C4-2B (cell line): Measurements from ENCODE around the gene TMEM150B.

Experiments used
- H3K27ac ChIP-seq: fragments of 450-650 bp; 2 replicates; pipeline ENCODE4 v1.5.1; 2017
- CTCF ChIP-seq: fragments of 450-650 bp; conservative IDR thresholded peaks from 2 replicates; pipeline ENCODE4 v1.5.1; 2017; ENCODE audit warnings: mild to moderate bottlenecking
- ZFX ChIP-seq: fragments of 450-650 bp; IDR thresholded peaks from 2 replicates; pipeline ENCODE4 v1.6.1; 2017

The TMEM150B gene

GRCh38 chr19:55360902-55361301, 35.8 kb upstream of the TMEM150B start:
- no peak overlapping the region for H3K27ac ChIP-seq
- TF ChIP-seq CTCF (no peak), ZFX (no peak)

- no peak overlapping the region for H3K27ac ChIP-seq
- TF ChIP-seq CTCF (no peak), ZFX (no peak)
Observed at GRCh38 chr19:55358943-55359908, 34.1 kb upstream of the TMEM150B start.

GRCh38 chr19:55358493-55358892, 33.4 kb upstream of the TMEM150B start:
- TF ChIP-seq ZFX (no peak), CTCF (no peak)
- H3K27ac ChIP-seq = no peak overlapping the region

- H3K27ac ChIP-seq = no peak overlapping the region
Observed at GRCh38 chr19:55355213-55355821, 30.2 kb upstream of the TMEM150B start.

GRCh38 chr19:55354698-55355212, 29.6 kb upstream of the TMEM150B start, which contains the start of gene COX6B2:
COX6B2 (minus strand) TSS chr19:55354719; CDS start chr19:55354521, 198 bp downstream.
- H3K27ac ChIP-seq = no peak within 1 kb of the TSS
- TF ChIP-seq ZFX = no peak
- no peak for TF ChIP-seq CTCF

More at GRCh38 chr19:55355213-55355821, 30.2 kb upstream of the TMEM150B start:
- TF ChIP-seq CTCF = no peak
- TF ChIP-seq ZFX = no peak

- TF ChIP-seq ZFX (no peak), CTCF (no peak)
- no peak overlapping the region for H3K27ac ChIP-seq
Observed at GRCh38 chr19:55353803-55354697, 28.9 kb upstream of the TMEM150B start.
